NK-92 treated with Interleukin-12 subunit alpha and Interleukin-12 subunit beta, amount 100 ng/mL, for 24 hours (cell line): ENCODE measurements around the gene RAB35.

Experiments
- DNase-seq: peaks from one replicate; lab custom pipeline; 2025; lab: John Stamatoyannopoulos, UW

The RAB35 gene

DNA sequence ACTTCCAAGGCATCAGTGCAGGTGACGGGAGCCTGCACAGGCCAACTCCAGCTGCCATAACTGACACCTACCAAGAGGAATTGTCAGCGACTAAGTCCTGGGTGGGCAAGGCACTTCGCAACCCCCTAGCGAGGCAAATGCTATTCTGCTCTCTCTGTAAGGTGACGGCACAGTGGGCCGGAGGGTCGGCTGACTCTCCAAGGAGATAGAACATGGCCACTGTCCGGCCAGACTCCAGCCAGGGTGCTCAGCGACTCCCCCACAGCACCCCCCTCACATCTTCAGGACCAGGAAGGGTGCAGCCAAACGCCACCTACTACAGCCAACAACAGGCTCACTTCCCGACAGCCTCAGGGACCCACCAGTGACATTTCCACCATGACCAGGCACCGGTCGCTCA lies 13.2 kb downstream of the RAB35 start:
- no peak for DNase-seq

DNA sequence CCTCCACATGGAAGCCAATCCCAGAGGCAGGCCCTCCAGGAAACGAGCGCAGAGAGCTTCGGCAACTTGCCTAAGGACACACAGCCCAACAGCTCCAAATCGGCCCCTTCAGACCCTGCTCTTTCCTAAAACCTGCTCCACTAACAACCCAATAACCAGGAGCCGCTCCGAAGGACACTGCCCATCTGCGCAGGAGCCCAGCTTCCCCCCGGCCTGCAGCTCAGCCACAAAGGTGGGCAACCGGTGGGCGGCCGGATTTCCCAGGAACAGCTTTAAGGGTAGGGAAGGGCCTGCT lies 13.6 kb downstream of the RAB35 start:
- no peak for DNase-seq

DNA sequence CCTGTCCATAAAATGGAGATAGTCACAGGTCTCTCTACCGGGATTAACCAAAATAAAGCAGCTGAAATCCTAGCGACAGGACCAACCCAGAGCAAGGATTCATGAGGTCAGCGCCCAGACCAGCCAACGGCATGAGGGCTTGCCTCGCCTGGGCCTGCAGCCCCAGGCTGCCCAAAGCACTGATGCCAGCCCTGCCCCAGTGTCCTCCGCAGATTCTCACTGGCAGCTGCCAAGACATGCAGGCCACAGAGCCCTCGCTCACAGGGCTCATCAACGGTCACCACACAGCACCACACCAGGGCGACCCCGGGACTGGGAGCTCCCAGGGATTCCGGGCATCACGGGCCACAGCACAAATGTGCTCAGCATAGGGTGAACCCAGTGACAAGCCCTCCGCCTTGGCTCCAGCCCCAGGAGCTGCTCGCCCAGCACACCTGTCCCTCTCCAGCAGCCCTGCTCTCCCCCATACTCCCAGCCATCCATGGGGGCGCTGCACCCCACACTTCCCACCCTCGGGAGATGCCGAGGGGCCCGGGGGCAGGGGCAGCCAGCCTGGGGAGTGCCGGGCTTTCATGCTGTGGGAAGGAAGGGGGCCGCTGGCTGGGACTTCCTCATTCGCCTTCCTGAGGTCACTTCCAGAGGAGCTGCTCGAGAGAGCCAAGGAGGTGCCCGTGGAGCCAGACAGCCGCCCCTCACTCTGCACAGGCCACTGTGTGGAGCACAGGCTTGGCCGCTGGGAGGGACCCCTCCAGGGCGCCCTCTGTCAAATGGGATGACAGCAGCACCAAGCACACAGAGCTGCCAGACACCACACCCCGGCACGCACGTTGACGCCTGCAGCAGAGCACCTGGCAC lies 14.1 kb downstream of the RAB35 start:
- no peak for DNase-seq

DNA sequence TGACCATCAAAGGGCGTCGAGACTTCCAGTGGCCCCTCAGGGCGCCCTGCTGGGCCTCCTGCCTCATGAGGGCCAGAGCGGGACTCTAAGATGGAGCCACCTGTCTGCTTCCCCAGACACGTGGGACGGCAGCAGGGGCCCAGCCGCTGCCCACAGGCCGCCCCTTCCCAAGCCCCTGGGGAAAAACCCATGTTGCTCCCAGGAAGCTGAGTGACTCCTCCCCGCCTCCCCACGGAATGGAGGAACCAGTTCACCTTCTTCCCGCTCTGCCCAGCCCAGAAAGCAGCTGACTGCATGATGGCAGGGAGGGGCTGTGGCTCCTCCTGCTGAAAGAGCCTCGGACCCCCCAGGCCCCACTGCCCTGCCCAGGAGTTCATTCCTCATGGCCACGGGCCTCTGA lies 14.9 kb downstream of the RAB35 start:
- DNase-seq: no peak

DNA sequence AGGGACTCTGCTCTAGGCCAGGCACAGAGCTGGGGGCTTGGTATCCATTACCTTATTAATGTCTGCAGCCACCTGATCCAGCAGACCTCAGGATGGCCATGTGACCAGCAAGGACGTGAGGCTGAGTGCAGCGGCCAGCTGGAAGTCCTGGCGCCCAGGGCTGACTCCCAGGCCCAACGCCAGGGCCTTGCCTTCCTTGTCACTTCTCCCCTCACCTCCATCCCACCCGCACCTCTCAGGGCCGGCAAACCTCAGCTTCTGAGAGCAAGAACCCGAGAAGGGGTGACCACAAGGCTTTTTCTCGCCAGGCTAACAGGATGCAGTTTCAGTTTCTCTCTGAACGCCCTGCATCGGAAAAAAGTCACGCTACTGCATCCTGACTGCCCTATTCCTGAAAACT lies 15.4 kb downstream of the RAB35 start:
- DNase-seq: no peak

DNA sequence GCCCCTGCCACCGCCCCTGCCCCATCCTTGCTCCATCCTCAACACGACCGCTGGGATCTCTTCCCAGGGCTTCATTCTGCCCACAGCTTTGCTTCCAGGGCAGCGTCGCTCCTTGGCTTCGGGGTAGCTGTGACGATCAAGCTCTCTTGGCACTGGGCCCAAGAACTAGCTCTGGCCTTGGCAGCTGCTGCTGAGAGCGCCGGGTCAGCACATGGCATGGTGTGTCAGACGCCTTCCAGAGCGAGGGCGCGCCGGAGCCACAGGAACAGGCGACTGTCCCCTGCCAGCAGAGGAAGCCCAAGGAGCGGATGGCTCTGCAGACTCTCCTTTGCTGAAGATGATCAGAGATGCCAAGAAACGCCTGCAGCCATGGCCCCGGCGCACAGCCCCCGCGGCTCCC lies 15.9 kb downstream of the RAB35 start:
- no peak for DNase-seq

DNA sequence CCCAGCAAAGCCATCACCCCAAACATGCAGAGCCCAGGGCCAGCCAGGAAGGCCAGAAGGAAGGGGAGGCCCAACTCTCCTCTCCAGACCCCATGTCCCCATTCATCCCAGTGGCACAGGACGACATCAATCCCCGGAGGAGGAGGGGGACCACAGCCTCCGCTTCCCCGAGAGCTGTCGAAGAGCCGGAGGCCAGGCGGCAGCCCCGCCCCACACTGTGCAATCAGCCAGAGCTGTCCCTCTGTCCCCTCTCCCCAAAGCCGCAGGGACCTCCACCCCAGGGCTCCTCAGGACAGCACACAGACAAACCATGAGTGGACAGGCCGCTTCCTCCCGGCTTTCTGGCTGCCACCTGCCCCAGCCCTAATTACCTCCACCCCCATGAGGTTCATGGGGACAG lies 16.8 kb downstream of the RAB35 start:
- DNase-seq: no peak

DNA sequence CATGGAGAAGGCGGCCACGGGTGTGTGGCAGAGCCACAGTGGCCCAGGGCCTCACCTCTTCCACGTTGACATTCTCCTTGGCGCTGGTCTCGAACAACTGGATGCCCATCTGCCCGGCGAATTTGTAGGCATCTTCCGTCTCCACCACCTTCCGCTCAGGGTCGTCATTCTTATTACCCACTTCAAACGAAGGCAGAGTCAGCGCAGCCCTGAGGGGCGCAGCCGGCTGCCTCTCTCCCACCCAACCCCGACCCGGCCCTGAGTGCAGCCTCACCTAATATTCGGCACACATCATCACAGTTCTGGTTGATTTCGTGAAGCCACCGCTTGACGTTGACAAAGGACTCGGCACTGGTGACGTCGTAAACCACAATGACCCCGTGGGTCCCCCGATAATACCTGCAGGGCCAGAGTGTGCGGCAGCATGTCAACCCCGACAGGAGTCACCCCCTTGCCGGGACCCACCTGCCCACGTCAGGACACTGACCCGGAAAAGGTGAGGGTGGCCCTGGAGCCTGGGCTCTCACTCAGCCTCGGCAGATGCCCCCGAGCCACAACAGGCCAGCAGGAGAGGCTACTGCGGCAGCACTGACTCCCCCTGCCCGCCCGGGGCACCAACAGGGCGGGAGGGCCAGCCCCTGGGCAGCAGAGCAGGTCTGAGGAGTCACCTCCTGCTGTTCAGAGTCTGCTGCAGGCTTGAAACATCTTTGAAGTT lies 17.6 kb downstream of the RAB35 start:
- no peak for DNase-seq

DNA sequence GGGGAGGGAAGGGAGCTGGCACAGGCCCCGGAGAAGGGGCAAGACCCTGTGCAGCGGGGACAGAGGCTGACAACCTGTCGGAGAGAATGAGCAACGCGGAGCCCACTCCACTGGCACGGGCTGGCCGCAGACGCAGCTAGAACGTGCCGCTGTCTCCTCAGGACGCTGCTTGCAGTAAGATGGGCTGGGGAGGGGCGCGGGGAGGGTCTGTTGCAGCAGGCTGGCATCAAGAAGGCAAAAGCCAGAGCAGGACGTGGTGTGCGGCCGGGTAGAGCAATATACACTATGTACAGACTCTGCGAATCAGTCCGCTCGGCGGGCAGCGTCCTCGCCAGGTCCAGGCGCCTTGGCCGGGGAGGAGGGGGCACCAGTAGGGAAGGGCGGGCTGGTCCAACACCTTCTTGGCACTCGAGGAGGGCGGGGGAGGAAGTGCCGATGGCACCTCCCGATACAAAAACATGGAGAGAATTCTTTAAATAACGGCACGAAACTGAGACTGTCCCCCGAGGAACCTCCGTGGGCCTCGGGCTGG lies 19.8 kb downstream of the RAB35 start:
- no peak for DNase-seq

DNA sequence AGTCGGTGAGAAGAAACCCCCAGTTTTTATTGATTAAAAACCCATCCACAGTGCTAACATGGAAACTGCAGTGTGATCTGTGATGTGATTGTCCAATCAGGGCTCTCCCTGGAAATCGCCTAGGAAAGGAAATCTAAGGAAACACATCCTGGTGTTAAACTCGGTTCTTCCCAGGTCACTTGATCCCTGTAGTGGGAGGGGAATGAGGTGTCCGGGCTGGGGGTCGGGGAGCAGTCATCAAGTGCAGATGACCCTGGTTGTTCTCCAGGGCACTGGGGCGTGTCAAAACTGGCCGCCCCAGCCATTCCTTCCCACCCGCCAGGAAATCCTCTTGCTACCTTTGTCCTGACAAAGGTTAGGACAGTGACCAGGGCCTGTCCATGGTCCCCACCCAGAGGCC lies 20.8 kb downstream of the RAB35 start:
- DNase-seq: no peak

DNA sequence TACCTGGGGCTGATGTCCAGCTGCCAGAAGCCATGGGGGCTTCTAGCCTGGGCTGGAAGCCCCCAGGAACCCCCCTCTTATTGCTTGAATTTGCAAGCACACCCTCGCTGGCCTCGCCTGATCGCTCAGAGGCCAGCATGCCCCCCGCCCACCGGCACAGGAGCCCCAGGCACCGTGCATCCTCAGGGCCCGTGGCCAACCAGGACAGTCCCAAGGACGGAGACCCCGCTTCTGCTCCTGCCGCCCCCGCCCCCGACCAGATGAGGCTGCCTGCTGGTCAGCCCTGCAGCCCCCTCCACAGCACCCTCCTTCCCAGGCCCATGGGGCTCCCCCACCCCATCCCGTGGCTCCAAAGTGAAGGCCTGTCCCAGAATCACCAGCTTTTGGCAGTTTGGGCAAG lies 21.2 kb downstream of the RAB35 start:
- no peak for DNase-seq

DNA sequence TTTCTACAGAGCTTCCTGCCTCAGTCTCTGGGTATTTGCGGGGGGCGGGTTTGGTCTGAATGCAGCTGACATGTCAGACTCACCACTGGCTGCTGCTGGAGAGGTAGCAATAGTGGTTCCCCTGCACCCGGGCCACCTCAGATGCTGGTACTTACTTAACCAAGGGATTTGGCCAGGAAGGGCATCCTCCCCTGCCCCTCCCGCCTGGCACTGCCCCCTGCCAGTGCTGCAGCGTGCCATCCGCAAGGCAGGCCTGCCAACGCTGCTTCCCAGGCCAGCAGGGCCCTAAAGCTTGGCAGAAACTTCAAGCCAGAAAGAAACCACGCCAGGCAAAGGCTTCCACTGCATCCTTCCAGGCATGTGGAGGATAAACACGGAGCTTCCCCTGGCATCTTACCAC lies 22.1 kb downstream of the RAB35 start:
- no peak for DNase-seq

DNA sequence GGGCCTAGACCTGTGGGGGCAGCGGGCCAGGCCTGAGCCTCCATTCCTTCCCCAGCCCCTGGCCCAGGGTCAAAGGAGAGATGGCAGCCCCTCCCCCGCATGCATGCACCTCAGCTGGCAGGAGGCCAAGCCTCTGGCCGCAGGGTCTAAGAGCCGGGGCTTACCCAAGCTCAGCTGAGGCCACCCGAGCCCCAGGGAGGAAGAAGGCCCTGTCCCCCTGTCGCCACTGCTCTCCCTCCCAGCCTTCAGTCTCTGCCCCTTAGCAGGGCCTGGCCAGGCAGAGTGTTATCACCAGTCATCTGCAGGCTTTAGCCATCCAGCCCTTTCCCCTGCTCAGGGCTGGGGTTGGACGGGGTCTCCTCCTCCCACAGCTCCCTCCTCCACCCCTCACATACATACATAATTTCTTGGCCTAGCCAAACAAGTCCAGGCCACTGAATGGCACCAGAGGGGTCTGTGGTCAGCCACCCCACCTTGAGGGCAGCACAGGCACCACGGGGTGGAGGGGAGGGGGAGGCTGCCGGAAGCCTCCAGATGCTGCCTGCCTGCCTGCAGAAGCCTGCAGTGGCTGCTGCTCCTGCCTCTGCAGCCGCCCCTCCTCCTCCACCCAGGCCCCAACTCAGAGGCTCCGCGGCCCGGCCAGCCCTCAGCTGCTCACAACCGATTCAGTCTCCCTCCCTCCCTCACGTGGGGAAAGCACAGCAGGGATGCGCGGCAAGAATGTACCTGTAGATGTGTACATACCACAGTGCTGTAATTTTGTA lies 22.8 kb downstream of the RAB35 start:
- no peak for DNase-seq

DNA sequence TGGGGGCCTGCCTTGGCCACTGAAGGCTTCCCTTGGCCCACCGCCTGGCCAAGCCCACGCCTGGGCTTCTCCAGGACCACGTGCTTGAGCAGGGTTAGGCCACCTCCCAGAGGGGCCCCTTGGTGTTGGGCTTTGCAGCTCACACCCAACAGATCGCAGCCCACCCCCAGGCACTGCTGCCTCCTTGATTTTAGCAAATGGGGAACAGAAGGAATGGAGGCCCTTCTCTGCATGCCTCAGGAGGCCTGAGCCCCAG lies 23.3 kb downstream of the RAB35 start:
- no peak for DNase-seq

DNA sequence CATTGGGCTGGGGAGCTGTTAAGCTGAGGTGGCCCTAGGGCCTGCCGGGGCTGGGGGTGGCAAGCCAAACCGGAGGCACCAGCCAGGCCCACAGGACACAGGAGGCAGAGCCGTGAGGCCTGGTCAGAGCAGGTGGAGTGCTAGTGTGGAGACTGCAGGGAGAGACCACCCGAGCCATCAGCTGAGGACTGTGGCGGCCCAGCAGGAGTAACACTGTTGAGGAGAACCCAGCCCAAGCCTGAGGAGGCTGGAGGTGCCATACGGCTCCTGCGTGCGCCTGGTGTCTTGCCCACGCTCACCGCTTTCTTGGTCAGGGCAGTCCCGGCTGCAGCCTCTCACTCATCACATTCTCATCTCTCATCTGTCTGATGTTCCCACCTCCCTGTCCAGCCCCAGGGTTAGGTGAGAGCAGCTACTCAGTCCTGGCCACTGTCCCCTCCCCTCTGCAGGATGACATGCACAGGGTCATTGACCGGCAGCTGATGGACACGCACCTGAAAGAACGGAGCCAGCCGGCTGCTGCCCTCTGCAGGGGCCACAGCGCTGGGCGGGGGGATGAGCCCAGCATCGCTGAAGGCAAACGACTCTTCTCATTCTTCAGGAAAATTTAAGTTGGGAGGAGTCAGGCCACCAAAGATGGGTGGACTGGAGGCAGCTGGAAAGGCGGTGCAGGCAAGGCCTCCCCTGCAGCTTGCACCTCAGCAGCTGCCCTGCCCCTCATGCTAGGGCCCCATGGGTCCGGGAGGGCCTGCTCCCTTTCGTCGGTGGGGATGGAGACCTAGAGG lies 23.8 kb downstream of the RAB35 start:
- no peak for DNase-seq

DNA sequence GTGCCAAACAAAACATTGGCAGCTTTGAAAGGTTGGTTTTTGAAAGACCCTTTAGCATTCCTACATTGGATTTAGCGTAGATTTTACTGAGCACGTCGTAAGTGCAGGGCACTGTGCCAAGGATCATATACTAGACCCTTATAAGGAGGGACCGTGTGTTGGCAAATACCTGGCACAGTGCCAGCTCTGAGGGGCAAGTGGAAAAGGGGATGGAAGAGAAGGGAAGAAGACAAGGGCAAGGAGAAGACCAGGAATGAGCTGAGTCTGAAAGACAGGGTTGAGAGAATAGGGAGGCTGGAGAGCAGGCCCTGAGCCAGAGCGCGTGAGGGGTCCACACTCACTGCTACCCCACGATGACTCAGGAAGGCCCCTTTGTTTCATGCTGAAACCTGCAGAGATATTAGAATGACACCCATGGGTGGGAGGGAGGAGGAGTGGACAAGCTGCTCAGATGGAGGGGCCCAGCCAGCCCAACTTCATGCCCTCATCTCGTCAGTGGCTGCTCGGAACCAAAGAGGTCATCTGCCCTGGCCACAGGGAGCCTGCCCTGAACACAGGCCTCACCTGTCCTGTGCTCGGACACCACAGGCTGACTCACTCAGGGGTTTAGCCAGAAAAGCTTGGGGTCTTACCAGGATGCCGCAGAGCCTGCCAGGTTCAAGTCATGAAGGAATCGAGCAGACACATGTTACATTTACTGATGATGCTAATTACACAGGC lies 25.0 kb downstream of the RAB35 start:
- no peak for DNase-seq

DNA sequence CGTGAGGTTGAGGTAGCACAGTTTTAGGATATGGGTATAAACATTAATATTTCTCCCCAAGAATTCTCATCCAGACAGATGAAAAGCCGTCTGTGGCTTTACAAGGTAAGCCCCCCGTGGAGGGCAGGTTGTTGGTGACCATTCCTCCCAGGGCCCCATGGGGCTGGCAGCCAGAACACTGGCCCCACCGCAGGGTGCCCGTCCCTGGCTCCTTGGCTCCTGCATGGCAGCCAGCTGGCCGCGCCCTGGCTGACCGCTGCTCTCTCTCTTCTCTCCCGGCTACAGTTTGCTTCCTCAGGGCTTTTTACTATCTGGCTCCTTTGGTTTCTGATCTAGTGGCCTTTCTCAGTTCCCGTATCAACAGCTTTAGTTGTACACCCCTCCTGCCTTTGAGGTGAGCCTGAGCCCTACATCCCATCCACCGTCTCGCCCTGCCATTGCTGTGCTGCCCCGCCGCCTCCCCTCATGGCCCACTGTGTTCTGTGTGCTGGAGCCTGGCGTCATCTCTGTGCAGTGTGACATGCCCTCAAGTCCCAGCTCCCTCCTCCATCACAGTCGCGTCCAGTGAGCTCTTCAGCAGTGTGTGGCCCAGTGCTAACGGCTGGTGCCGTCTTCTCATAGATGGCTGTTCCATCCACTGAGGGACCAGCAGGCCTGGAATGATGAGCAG lies 25.8 kb downstream of the RAB35 start:
- no peak for DNase-seq

DNA sequence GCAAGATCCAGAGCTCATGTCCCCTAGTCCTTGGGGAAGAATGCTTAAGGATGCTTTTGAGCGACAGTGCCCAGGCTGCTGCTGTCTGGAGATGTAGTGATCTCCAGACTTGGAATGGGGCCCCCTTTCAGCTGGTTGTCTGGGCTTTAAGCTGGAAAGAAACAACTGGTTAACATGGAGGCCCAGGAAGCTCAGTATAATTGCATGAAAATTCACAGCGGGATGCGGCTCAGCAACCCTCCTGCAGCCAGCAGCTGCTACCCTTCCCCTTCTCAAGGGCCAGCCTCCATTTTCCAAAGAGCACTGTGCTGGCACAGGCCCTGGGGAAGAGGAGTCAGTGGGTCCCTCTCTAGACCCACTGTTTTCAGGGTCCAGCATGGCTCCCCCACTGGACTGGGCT lies 26.3 kb downstream of the RAB35 start:
- no peak for DNase-seq

DNA sequence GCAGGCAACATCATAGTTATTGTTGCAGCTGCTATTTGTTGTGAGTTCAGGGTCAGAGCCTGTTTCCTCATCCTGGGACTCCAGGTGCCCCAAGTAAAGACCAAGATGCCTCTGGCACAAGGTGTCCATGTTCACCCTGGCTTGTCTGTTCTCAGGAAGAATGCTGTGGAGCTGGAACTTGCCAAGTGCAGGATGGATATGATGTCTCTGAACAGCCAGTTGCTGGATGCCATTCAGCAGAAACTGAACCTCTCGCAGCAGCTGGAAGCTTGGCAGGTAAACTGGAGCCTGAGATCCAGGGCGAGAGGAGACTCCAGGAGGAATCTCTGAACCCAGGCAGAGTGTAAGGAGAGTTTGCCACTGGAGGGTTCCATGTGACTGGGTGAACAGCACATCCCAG lies 26.8 kb downstream of the RAB35 start:
- DNase-seq: no peak

DNA sequence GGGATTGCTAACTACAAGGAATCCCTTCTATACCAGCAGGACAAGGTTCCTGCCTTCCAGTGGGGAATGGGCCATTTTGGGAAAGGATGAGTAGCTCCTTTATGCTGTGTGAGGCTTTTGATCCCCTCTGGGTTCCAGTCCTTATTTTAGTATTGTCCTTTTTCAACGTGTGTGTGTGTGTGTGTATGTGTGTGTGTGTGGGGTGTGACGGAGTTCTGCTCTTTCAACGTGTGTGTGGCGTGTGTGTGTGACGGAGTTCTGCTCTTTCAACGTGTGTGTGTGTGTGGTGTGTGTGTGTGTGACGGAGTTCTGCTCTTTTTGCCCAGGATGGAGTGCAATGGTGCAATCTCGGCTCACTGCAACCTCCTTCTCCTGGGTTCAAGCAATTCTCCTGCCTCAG lies 27.4 kb downstream of the RAB35 start:
- no peak for DNase-seq
